Neural progenitor cell (in vitro differentiated cells): Measurements from ENCODE around the gene AGBL4.

Experiments used
- CTCF ChIP-seq: fragments of 200-600 bp; sonication (generic); IDR thresholded peaks from 2 replicates; pipeline ENCODE4 v1.5.1; 2017; ENCODE audit warnings: antibody characterized with exemption, mild to moderate bottlenecking
- EZH2 ChIP-seq: fragments of 200-600 bp; sonication (generic); IDR thresholded peaks from 2 replicates; pipeline ENCODE4 v1.6.1; 2017; ENCODE audit warnings: antibody characterized with exemption, mild to moderate bottlenecking, moderate library complexity

GRCh38 chr1:48644190-48644900 lies 1379.4 kb downstream of the AGBL4 start:
- TF ChIP-seq CTCF = no peak
- TF ChIP-seq EZH2 = no peak
